ENCODE data around the gene AR.

Gene AR

GRCh38 chrX:67563469-67564448 is 19.9 kb downstream of the AR start:
- no peak for DNase-seq (ENCODE audit: low read depth in 3 of 3, low spot score in 1 of 3)

DNA sequence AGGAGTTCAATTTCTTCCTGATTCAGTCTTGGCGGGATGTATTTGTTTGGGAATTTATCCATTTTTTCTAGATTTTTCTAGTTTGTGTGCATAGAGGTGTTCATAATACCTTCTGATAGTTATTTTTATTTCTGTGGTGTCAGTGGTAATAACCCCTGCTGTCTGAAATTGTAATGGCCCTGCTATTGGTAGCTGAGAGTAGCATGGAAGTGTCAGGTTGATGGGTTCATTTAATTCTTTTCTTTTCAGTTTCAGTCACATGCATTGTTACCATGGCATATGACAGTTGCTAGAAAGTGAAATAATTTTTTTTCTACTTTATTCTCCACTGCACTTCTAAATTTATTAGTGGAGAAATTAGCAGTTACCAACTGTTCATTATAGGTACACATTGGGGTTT is 20.7 kb downstream of the AR start:
- no peak for DNase-seq (ENCODE audit: low read depth in 3 of 3, low spot score in 1 of 3)

DNA sequence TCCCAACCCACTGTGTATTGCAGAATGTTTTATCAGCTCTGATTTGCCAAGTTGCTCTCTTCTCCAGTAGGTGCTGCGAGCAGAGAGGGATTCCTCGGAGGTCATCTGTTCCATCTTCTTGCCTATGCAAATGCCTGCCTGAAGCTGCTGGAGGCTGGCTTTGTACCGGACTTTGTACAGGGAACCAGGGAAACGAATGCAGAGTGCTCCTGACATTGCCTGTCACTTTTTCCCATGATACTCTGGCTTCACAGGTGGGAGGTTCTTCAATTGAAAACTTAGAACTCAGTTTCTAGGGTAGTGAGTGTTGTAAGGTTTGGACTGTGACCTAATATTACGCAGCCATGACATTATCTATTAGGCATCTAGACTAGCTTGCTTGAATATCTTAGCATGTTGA is 24.9 kb downstream of the AR start:
- DNase-seq (ENCODE audit: low read depth in 3 of 3, low spot score in 1 of 3): no peak

DNA sequence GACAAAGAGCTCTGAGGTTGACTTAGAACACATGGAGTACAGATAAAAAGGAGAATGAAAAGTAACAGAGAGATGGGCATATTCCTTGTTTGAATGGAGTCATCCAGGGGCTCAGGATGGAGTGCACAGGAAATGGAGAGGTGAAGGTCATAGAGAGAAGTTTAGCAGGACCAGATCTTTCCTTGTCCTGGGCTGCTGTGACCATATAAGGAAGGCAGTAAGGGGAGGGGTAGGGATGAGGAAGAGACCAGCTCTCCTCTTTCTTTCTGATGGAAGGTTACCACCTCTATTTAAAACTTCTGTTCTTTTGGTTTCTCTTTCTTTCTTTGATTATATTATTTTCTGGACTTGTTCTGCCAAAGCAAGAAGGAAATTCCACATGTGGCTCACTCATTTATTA is 27.0 kb downstream of the AR start:
- DNase-seq (ENCODE audit: low read depth in 3 of 3, low spot score in 1 of 3): no peak

DNA sequence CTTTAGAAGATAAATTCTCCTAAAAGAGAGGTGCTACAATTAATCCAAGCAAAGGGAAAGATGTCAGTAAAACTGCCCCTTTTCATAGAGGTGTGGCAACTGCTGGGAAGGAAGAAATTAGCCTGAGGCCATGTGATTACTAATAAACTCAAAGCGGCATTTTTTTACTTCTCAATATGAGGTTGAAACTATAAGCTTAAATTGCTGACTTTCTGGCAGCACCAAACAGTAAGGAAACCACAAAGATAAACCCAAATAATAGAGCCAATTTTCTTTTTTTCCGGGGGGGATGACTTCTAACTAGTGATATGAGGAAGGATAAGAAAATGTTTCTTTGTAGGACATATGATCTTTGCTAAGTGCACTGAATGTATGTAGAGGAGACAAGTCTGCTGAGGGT is 30.9 kb downstream of the AR start:
- DNase-seq (ENCODE audit: low read depth in 3 of 3, low spot score in 1 of 3): no peak

DNA sequence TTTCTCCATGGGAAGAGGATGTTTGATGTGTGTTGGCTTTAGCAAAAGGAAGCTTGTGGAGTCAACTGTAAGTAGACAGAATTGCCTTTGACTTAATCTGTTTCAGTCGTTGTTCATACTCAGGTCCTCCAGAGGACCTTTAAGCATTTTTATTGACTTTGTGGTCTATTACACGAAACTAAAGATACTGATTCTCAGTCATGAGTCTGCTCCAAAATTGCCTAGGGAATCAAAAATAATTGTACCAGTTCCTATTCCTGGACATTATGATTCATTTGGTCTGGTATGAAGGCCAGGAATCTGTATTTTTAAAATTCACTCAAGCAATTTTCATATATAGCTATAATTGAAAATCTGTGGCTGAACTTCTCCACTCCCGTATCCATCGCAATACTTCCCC is 38.6 kb downstream of the AR start:
- DNase-seq (ENCODE audit: low read depth in 3 of 3, low spot score in 1 of 3): no peak

DNA sequence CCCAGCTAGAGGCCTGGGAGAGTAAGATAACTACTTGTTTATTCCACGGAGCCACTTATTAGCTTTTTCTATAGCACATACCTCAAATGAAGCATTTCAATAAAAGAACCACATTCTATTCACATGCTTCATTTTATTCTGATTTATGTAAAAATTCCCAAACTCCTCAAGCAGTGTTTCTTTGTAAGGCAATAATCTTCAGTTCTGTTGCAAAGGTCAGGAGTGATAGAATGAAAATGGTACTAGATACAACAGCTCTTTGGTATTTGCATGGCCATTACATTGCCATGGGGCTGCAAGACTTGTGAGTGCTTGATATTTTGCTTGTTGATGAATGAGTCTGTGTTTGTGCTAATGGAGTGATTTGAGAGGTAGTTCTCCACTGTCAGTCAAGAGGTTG is 39.4 kb downstream of the AR start:
- no peak for DNase-seq (ENCODE audit: low read depth in 3 of 3, low spot score in 1 of 3)

GRCh38 chrX:67585401-67585800 is 41.6 kb downstream of the AR start:
- DNase-seq (ENCODE audit: low read depth in 3 of 3, low spot score in 1 of 3): no peak

DNA sequence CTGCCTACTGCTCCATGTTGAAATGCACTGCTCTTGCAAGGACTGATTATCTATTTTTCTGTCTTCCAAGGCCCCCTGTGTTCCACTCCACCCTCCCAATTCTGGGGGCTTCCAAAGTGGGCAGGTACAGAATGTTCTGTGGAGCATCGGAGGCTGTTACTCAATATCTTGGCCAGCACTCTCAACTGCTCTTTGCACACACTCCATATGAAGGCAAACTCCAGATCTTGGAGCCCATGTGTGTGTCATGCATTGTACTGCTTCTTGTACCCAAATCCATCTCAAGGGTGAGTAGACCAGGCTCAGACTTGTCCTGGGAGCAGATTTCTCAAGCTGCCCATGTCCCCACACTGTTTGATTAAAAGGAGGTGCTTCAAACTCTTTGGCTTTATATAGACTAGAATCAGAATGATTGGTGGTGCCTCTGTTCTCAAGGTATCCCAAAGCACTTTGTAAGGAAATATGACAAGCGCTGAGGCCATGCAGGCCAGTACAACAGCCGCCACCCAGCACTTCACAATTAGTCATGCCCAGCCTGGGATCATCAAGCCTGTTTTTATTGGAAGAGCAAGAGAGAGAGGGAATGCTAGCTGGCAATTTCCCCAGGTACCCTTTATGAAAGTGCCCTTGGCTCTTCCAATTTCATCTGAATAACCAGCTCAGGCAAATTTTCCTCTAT is 44.3 kb downstream of the AR start:
- DNase-seq (ENCODE audit: low read depth in 3 of 3, low spot score in 1 of 3): no peak

DNA sequence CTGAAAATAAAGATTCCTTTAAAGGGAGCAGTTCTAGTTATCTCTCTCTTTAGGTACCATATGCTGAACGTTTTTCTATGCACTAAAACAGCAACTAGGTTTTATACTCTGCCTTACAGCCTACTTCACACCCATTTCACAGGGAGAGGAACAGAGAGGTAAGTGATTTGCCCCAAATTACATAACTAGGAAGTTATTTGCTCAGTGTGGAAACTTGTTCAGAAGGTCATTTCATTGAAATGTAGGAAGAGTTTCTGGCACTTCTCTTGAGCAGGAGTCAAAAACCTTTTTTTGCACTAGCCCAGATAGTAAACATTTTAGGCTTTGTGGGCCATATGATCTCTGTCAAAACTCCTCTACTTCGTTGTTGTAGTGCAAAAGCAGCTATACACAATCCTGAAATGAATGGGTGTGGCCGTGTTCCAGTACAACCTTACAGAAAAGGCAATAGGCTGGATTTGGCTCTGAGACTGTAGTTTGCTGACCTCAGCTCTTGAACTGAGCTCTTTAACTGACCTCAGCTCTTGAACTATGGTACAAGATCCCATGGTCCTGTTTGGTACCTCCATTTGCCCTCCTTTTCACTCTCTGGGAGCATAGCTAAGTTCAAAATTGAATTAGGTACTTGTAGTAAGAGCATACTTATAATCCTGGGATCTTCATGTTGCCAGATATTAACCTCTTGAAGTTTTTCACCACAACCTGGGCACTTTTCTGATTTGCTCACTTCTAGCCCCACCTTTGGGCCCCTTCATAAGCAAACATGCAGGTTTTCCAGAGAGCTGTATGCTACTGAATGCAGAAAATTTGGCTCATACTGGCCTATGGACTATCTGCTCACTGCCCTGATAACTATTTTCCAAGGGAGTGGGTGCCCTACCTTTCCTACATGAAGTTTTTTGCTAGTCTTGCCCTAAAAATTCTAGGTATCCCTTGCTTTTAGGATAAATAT is 53.3 kb downstream of the AR start:
- DNase-seq (ENCODE audit: low read depth in 3 of 3, low spot score in 1 of 3): no peak

- no peak for DNase-seq (ENCODE audit: low read depth in 3 of 3, low spot score in 1 of 3)
Observed at GRCh38 chrX:67599532-67599931, 55.7 kb downstream of the AR start.

DNA sequence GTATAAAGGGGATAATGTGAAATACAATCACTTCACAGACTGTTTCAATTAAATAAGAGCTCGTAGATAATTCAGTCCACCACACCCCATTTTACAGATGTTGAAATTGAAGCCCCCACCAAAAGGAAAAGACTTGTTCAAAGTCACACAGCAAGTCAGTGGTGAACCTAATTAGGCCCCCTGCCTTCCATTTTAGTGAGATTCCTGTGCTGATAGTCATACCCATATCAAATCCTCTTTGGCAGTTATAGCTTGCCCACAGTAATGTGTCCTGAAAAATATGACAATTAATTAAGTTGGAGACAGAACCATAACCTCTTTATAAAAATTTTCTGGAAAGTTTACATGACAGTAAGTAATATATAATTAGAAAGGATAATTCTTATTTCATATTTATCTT is 58.0 kb downstream of the AR start:
- no peak for DNase-seq (ENCODE audit: low read depth in 3 of 3, low spot score in 1 of 3)

DNA sequence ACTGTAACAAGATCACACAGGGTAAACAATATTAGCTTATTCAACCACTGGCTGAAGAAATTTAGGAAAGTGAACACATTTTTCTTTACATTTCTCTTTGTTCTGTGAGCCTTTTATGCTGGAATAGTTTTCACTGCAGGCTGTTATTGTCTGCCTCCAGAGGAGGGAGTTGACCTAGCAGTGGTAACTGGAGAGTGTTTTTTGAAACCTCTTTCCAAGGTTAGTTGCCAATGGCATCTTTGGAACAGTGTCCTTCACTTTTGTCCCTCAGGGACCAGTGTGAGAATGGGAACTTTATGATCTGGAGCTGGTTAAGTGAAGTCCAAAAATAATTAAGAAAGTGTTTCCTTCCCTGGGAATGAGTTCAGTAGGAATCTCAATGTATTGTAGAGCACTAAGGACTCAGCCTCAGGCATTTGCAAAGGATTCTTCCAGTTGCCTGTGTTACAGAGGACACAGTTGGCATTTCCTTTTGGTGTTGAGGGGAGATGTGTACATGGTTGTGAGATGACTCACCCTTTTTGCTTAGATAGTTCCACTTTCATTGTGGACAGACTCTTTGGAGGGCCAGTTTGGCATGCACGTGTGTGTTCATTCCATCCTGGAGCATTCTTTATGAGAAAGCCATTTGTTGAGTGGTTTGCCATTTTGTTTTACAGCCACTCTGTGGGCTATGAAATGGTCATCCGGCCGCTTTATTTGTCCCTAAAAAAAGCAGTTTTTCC is 61.3 kb downstream of the AR start:
- no peak for DNase-seq (ENCODE audit: low read depth in 3 of 3, low spot score in 1 of 3)

DNA sequence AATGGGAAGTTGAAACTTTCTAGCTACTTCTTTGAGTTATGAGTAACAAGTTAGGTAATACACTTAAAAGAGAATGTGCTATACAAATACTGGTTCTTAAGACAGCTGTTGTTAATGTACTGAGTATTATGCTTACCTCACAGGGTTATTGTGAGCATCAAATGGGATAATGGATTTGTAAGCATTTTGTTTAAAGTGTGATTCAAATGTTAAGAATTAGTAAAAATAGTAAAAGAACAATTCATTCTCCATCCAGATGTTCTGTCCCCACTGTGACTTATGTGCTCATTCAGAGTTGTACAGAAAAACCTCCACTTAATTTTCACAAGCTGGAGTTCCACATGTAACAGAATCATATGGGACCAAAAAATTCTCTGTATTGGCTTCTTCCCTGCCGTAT is 63.6 kb downstream of the AR start:
- no peak for DNase-seq (ENCODE audit: low read depth in 3 of 3, low spot score in 1 of 3)

DNA sequence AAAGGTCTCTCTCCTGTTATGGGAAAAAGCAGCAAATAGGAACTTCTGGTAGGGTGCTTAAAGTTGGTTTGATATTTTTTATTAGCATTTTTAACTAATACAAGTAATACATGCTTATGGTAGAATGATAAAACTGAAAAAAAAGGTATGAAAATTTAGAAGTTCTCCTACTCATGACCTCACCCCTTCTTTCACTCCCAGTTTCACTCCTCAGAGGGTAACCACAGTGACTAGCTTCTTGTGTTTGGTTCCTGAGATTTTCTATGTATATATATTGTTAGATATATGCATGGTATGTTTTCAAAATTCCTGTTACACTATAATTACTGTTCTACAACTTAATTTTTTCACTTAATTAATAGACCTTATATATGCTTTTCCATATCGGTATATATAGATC is 66.5 kb downstream of the AR start:
- no peak for DNase-seq (ENCODE audit: low read depth in 3 of 3, low spot score in 1 of 3)

DNA sequence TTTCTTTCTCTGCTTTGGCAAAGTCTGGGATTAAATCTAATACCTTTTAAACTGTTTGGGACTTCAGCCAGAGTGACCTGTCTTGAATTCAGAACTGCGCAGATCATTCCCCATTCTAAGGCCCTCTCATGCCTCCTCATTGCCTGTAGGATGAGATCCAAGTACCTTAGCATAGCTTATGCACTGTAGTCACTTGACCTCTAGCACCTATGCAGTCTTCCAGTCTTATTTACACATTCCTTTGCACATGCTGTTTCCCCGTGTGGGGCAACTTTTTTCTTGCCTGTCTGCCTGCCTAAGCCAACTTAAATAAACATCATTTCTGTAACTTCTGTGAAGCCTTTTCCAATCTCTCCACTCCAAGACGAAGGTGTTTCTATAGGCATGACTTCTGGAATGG is 68.4 kb downstream of the AR start:
- no peak for DNase-seq (ENCODE audit: low read depth in 3 of 3, low spot score in 1 of 3)

GRCh38 chrX:67613366-67613765 is 69.5 kb downstream of the AR start:
- DNase-seq (ENCODE audit: low read depth in 3 of 3, low spot score in 1 of 3): no peak

GRCh38 chrX:67613996-67614395 is 70.2 kb downstream of the AR start:
- DNase-seq (ENCODE audit: low read depth in 3 of 3, low spot score in 1 of 3): no peak

DNA sequence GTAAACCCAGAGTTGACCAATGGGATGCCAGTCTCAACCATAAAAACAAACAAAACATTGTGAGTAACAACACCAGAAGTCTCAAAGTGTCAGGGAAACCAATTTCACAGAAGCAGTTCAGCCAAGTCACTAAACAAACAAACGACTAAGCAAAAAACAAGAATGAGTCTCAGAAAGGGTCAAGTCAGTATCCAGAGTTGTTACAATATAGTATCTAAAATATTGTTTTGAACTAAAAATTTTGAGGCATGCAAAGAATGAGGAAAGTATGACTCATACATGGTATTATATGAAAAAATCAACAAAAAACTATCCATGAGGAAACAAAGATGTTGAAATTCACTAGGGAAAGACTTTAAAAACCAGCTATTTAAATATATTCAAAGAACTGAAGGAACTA is 70.6 kb downstream of the AR start:
- DNase-seq (ENCODE audit: low read depth in 3 of 3, low spot score in 1 of 3): no peak

DNA sequence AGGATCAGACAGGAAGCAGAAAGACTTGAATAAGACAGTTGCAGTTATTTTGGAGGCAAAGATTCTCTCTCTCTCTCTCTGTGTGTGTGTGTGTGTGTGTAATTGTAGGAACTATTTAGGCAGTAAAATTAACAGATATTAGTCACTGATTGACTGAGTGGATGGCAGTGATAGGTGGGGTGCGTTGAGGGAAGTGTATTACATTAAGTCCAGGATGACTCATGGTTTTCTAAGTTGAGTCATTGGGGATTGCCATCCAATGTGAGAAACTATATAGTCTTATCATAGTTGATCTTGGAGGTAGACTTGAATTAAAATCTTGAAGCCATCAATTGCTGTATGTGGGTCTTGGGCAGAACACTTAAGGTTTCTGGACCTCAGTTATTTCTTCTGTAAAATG is 75.4 kb downstream of the AR start:
- DNase-seq (ENCODE audit: low read depth in 3 of 3, low spot score in 1 of 3): no peak

DNA sequence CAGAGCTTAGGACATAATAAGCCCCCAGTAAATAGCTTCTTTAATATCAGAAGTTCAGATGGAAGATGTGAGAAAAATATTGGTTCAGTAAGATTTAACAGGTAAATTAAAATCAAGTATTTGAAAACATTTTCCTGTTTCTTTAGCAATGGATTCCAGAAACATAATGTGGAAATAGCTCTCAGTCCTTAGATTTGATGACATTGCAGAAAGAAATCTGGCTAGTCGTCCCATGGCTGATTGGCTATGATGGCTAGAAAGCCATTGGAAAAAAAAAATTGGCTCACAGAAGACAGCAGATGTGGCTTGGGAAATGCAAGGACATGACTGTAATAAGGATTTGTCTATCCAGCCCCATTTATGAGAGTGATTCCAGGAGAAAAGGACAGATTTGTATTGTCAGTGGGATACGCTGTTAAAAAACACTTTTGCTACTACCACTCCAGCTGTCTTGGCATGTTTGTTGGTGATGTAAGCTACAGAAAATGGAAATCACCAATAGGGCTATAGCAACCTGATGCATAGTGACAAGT is 78.3 kb downstream of the AR start:
- no peak for DNase-seq (ENCODE audit: low read depth in 3 of 3, low spot score in 1 of 3)

Measured in stimulated activated CD4-positive, alpha-beta T cell treated with anti-CD3 and anti-CD28 coated beads, TNF-alpha, amount 100 ng/mL, for 1 hour (primary cell).